ENCODE results near the gene FAAP20. TPM values are rescaled to one million over a fixed set of nuclear protein-coding genes. Genes with fewer than 3 reads are reported as not detected.

Gene FAAP20
- total and polyA plus RNA-seq, 2 of the 8 experiments (the other 6 are each of a cell fraction or from before 2014, with no cell fraction given): 58.4 to 99.8 TPM

DNA sequence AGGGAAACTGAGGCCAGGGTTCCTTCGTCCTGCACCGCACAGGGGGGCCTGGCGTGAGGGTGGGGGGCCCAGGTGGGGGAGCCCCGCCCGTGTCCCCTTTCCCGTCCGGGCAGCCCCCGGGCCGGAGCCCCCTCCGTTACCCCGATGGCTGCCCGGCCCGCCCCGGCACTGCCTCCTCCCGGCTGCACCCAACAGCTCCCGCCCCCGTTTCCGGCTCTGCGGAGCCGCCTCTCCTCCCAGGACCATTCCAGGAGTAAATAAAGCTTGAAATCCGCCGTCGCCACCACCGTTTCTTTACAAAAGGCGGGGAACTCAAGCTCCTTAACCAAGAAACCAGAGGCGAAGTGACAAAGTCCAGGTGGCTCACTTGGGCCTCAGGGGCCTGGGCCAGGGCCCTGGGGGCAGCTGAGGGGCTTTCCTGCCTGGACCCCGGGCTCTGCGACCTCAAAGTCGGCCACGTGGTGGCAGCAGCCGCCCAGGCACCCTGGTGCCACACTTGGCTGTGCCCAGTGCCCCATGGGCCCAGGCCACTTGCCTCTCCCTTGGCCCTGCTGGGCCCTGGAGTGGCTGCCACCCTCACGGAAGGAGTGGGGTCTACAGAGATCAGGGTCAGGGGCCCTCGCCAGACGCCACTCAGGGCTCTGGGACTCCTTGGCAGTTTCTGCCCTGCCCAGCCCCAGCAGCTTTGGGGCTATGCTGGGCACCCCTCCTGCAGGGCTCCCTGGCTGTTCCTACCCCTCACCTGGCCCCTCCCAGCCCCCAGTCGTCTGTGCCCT is 514 bp upstream of the FAAP20 start (continued):
- TF ChIP-seq CBX5 (IDR thresholded peaks at IDR 0.05; ENCODE audit: low read depth, low read length) (no peak), SIN3A (conservative IDR thresholded peaks at IDR 0.05 in 1 of 2, IDR thresholded peaks at IDR 0.05 in 1 of 2; ENCODE audit: low read depth in 1 of 2, low read length in 2 of 2) (peak; percentile 41 to 80; a peak in 2 of 4 replicates), SP1 (IDR thresholded peaks at IDR 0.05; ENCODE audit: low read depth, low read length) (no peak), KDM4A (IDR thresholded peaks at IDR 0.05; ENCODE audit: low read depth, low read length, severe bottlenecking) (peak; percentile 58), POLR2A (IDR thresholded peaks at IDR 0.05; ENCODE audit: control extremely low read depth in 1 of 2, low read depth in 2 of 2, low read length in 2 of 2) (0 out of 3 replicates have a peak, but pooled peaks of 1 of the 2 experiments have one; percentile 26), KDM1A (IDR thresholded peaks at IDR 0.05; ENCODE audit: borderline replicate concordance, low read length) (0 out of 2 replicates have a peak, but pooled peaks have one; percentile 34), SUZ12 (IDR thresholded peaks at IDR 0.05; ENCODE audit: low read length) (no peak), TCF12 (IDR thresholded peaks at IDR 0.05; ENCODE audit: low read depth, low read length) (no peak), CHD2 (IDR thresholded peaks at IDR 0.05; ENCODE audit: low read length) (no peak), ZNF274 (IDR thresholded peaks at IDR 0.05; ENCODE audit: borderline replicate concordance, extremely low read depth, low read length) (no peak), POLR2AphosphoS5 (IDR thresholded peaks at IDR 0.05; ENCODE audit: low read depth, low read length) (no peak), RNF2 (IDR thresholded peaks at IDR 0.05; ENCODE audit: borderline replicate concordance, low read depth, low read length, missing control alignments, poor library complexity, severe bottlenecking) (no peak), PHF8 (conservative IDR thresholded peaks at IDR 0.05; ENCODE audit: low read depth, low read length) (no peak; the same call in 1 of the 2 replicates), EGR1 (IDR thresholded peaks at IDR 0.05; ENCODE audit: borderline replicate concordance, low read depth, low read length) (0 out of 2 replicates have a peak, but pooled peaks have one; percentile 45), CHD1 (IDR thresholded peaks at IDR 0.05; ENCODE audit: low read depth, low read length) (no peak), SP4 (IDR thresholded peaks at IDR 0.05; ENCODE audit: low read length) (no peak), JUND (IDR thresholded peaks at IDR 0.05; ENCODE audit: low read length) (no peak), TAF7 (optimal IDR thresholded peaks at IDR 0.05; ENCODE audit: borderline replicate concordance, low read depth, low read length) (no peak), RFX5 (IDR thresholded peaks at IDR 0.05; ENCODE audit: borderline replicate concordance, low read depth, low read length) (no peak), NRF1 (IDR thresholded peaks at IDR 0.05; ENCODE audit: low read depth, low read length) (no peak), KDM5A (IDR thresholded peaks at IDR 0.05; ENCODE audit: low read length) (peak; percentile 84)
- TF ChIP-seq, protein P1, sequence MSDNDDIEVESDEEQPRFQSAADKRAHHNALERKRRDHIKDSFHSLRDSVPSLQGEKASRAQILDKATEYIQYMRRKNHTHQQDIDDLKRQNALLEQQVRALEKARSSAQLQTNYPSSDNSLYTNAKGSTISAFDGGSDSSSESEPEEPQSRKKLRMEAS (IDR thresholded peaks at IDR 0.05): peak; percentile 63

All from H1 (cell line).